Measurements from ENCODE around the gene SPG21. TPM values are rescaled to one million over a fixed set of nuclear protein-coding genes. Genes with fewer than 3 reads are reported as not detected.

Gene SPG21
- total and polyA plus RNA-seq, 2 of the 8 experiments (the other 6 are each of a cell fraction or from before 2014, with no cell fraction given), result 67.3 to 72.7 TPM

DNA sequence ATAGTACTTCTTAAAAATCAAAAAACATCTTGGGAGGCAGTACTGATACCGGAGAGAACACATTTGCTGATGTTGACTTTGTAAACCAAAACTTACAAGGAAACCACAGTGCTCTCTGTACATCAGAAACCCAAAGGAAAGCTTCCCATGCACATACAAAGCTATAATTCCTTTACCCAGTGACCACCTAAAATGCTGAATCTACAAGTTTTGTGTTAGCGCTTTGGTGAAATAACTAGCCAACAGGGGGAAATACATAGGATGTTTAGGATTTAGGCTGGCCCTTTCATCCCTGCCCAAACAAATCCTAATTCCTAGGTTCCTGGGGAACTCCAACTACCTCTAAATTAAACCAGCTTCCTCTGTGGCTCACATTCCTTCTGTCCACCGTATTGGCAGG lies 15.3 kb upstream of the SPG21 start:
- H4K20me1 ChIP-seq (replicated peaks in 1 of 2; ENCODE audit: control insufficient read depth in 1 of 2, insufficient read depth in 2 of 2, low read length in 2 of 2), result no peaks in the 10 kb centered on the region
- H3K18ac ChIP-seq (ENCODE audit: extremely low read depth, low read length), result no peak overlapping the region
- H3K23ac ChIP-seq (ENCODE audit: insufficient read length), result no peak overlapping the region
- H2BK120ac ChIP-seq (replicated peaks; ENCODE audit: low read depth, low read length), result no peak overlapping the region
- H3K27ac ChIP-seq (ENCODE audit: low read depth, low read length), result no peak overlapping the region
- H3K4me1 ChIP-seq (replicated peaks in 1 of 4; ENCODE audit: control insufficient read depth in 3 of 4, insufficient read depth in 4 of 4, low read length in 3 of 4), result 0 out of 7 replicates have a peak, but pooled peaks cover 0 to 3% (median 0%) of the 10 kb centered on the region in 4 experiments
- no peaks in the 10 kb centered on the region for H3K79me2 ChIP-seq (ENCODE audit: control insufficient read depth in 1 of 2, insufficient read depth in 2 of 2, low read length in 2 of 2)
- H4K5ac ChIP-seq (ENCODE audit: insufficient read length, low read depth, low read length), result no peak overlapping the region
- no peak overlapping the region for H4K91ac ChIP-seq (replicated peaks; ENCODE audit: insufficient read length, low read length)
- no peak overlapping the region for H4K8ac ChIP-seq (ENCODE audit: extremely low read depth, insufficient read depth, low read length)
- POLR2A ChIA-PET (ENCODE audit: partially characterized antibody), result interaction anchor here (0.6 to 1.5 kb wide), 5 partner anchors 8 to 423 kb away, joined by 3 to 4 read pairs (median 3); no protein-coding TSS in a partner anchor
- no peaks in the 10 kb centered on the region for H3K23me2 ChIP-seq (ENCODE audit: low read depth, low read length)
- DNase-seq (ENCODE audit: low read depth in 1 of 2, low spot score in 2 of 2) (no peak), FAIRE-seq (no peak)
- no peak overlapping the region for H3K56ac ChIP-seq (replicated peaks; ENCODE audit: insufficient read length, low read depth, low read length)
- no peaks in the 10 kb centered on the region for H3K27me3 ChIP-seq (replicated peaks in 1 of 4; ENCODE audit: control insufficient read depth in 3 of 4, extremely low read depth in 1 of 4, insufficient read depth in 3 of 4, low read length in 3 of 4)
- 89% methylated on average over 3 of the region's 3 CpGs; no CpG with 5 or more reads in 1 of the 2 experiments for WGBS, 2 experiments (ENCODE audit: extremely low coverage in 1 of 2, insufficient coverage in 1 of 2, insufficient read length in 1 of 2, insufficient replicate concordance in 2 of 2, low coverage in 1 of 2, low lambda C conversion rate in 2 of 2, missing lambda C conversion rate in 1 of 2)
- no peak overlapping the region for H3K4me3 ChIP-seq (ENCODE audit: extremely low read depth in 1 of 4, insufficient read depth in 2 of 4, low read depth in 3 of 4, low read length in 4 of 4)
- no peaks in the 10 kb centered on the region for H3K79me1 ChIP-seq (ENCODE audit: low read depth, low read length)
- H3K36me3 ChIP-seq (ENCODE audit: control insufficient read depth in 2 of 4, insufficient read depth in 4 of 4, low read length in 3 of 4), result peaks cover 0 to 8% (median 6%) of the 10 kb centered on the region in 4 experiments; a peak in 6 of 8 replicates
- H3K4ac ChIP-seq (replicated peaks; ENCODE audit: insufficient read length, low read depth, low read length), result no peak overlapping the region
- H3K9ac ChIP-seq (replicated peaks in 1 of 4; ENCODE audit: extremely low read depth in 1 of 4, low read depth in 3 of 4, low read length in 3 of 4), result no peak overlapping the region
- H2AFZ ChIP-seq (ENCODE audit: low read length), result no peak overlapping the region
- H2BK12ac ChIP-seq (ENCODE audit: low read depth, low read length), result no peak overlapping the region
- H2BK5ac ChIP-seq (ENCODE audit: low read depth, low read length), result no peak overlapping the region
- CTCF ChIA-PET (ENCODE audit: partially characterized antibody), result interaction anchor here (0.6 to 1.5 kb wide), 3 partner anchors 9 to 128 kb away, joined by 3 read pairs; no protein-coding TSS in a partner anchor
- H3K14ac ChIP-seq (ENCODE audit: insufficient read length), result no peak overlapping the region
- no peaks in the 10 kb centered on the region for H3K9me3 ChIP-seq (ENCODE audit: insufficient read depth in 2 of 2, low read depth in 1 of 2, low read length in 1 of 2)
- no peak overlapping the region for H2AK5ac ChIP-seq (ENCODE audit: low read depth, low read length)
- no peak overlapping the region for H2BK15ac ChIP-seq (ENCODE audit: low read length)
- H2BK20ac ChIP-seq (ENCODE audit: low read length), result no peak overlapping the region
- H3K4me2 ChIP-seq (ENCODE audit: insufficient read depth in 1 of 2, low read depth in 2 of 2, low read length in 2 of 2), result no peak overlapping the region
- TF ChIP-seq EGR1 (IDR thresholded peaks at IDR 0.05; ENCODE audit: borderline replicate concordance, low read depth, low read length) (no peak), GTF2F1 (IDR thresholded peaks at IDR 0.05; ENCODE audit: borderline replicate concordance, low read depth, low read length) (no peak), KDM5A (IDR thresholded peaks at IDR 0.05; ENCODE audit: low read length) (no peak), PHF8 (conservative IDR thresholded peaks at IDR 0.05; ENCODE audit: low read depth, low read length) (no peak), ZNF274 (IDR thresholded peaks at IDR 0.05; ENCODE audit: borderline replicate concordance, extremely low read depth, low read length) (no peak), ASH2L (IDR thresholded peaks at IDR 0.05; ENCODE audit: low read length) (no peak), TAF7 (optimal IDR thresholded peaks at IDR 0.05; ENCODE audit: borderline replicate concordance, low read depth, low read length) (no peak), MAFK (IDR thresholded peaks at IDR 0.05; ENCODE audit: low read depth, low read length) (no peak), CBX5 (IDR thresholded peaks at IDR 0.05; ENCODE audit: low read depth, low read length) (no peak), SIX5 (IDR thresholded peaks at IDR 0.05; ENCODE audit: low read depth, low read length) (no peak), SIRT6 (IDR thresholded peaks at IDR 0.05; ENCODE audit: low read length) (no peak)

Data from H1 (cell line).